ENCODE measurements around the gene RNF128. TPM values are rescaled to one million over a fixed set of nuclear protein-coding genes. Genes with fewer than 3 reads are reported as not detected.

The RNF128 gene, protein sequence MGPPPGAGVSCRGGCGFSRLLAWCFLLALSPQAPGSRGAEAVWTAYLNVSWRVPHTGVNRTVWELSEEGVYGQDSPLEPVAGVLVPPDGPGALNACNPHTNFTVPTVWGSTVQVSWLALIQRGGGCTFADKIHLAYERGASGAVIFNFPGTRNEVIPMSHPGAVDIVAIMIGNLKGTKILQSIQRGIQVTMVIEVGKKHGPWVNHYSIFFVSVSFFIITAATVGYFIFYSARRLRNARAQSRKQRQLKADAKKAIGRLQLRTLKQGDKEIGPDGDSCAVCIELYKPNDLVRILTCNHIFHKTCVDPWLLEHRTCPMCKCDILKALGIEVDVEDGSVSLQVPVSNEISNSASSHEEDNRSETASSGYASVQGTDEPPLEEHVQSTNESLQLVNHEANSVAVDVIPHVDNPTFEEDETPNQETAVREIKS
- total RNA-seq = under 1 TPM in 7 of 9 donors, not detected in 2; 0.14 to 0.42 (median 0.30) TPM
- under 1 TPM; 0.06 to 0.15 TPM for polyA plus RNA-seq
- long read RNA-seq, donor 1, partial matches to known transcripts = 0 of 1 reads
- long read RNA-seq, donor 1, other reads (novel, unspliced or antisense) = 0 of 1 reads
- long read RNA-seq, donor 2 = 0 reads
- long read RNA-seq, donor 3, partial matches to known transcripts = 0 of 1 reads
- long read RNA-seq, donor 3, other reads (novel, unspliced or antisense) = 0 of 1 reads

DNA sequence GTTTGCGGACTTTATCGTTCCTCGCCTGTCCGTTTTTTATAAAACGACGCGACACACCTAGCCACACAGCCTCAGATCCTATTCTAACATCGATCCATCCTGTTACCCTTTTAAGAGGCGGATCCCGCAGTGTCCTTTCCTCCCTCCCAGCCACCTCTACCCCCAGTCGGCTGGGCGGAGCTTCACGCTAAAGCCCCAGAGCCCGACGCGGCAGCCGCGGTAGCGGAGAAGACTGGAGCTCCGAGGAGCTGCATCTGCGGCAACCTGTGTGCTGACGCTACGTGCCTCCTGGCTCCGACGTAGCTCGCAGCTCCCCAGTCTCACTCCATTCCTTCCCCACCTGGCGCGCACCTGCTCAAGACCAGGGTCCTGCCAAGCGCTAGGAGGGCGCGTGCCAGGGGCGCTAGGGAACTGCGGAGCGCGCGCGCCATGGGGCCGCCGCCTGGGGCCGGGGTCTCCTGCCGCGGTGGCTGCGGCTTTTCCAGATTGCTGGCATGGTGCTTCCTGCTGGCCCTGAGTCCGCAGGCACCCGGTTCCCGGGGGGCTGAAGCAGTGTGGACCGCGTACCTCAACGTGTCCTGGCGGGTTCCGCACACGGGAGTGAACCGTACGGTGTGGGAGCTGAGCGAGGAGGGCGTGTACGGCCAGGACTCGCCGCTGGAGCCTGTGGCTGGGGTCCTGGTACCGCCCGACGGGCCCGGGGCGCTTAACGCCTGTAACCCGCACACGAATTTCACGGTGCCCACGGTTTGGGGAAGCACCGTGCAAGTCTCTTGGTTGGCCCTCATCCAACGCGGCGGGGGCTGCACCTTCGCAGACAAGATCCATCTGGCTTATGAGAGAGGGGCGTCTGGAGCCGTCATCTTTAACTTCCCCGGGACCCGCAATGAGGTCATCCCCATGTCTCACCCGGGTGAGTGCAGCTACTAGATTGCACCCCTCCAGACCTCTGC is at the start of gene RNF128:
TSS of gene RNF128 (plus strand) at position 217 of the 953 bp plus-strand sequence. CDS start at position 430, 213 bp downstream.
- TF ChIP-seq, protein P1, sequence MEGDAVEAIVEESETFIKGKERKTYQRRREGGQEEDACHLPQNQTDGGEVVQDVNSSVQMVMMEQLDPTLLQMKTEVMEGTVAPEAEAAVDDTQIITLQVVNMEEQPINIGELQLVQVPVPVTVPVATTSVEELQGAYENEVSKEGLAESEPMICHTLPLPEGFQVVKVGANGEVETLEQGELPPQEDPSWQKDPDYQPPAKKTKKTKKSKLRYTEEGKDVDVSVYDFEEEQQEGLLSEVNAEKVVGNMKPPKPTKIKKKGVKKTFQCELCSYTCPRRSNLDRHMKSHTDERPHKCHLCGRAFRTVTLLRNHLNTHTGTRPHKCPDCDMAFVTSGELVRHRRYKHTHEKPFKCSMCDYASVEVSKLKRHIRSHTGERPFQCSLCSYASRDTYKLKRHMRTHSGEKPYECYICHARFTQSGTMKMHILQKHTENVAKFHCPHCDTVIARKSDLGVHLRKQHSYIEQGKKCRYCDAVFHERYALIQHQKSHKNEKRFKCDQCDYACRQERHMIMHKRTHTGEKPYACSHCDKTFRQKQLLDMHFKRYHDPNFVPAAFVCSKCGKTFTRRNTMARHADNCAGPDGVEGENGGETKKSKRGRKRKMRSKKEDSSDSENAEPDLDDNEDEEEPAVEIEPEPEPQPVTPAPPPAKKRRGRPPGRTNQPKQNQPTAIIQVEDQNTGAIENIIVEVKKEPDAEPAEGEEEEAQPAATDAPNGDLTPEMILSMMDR (IDR thresholded peaks at IDR 0.05) = no peak
- no peak for TF ChIP-seq POLR2A (IDR thresholded peaks at IDR 0.05)
- H3K9me3 ChIP-seq = no peaks in the 10 kb centered on the region
- intact Hi-C loops (cut with DNase I) = no loop called here
- H3K36me3 ChIP-seq = no peaks in the 10 kb centered on the region
- WGBS, 4 donors = 1 to 36% (median 13%) methylated on average over 44 to 79 of the region's 79 CpGs
- peaks cover 0 to 69% (median 4%) of the 10 kb centered on the region in 9 donors for H3K27me3 ChIP-seq
- no peak within 1 kb of the TSS for H3K27ac ChIP-seq
- H3K4me3 ChIP-seq = peak within 1 kb of the TSS; percentile 8 to 55 (median 40)
- ATAC-seq (peak in 2 of 4 donors; percentile 64 to 69), DNase-seq (peak in 2 of 5 donors; percentile 4 to 22)
- peaks cover 0 to 7% (median 0%) of the 10 kb centered on the region in 12 donors for H3K4me1 ChIP-seq

- TF ChIP-seq, protein P1 (IDR thresholded peaks at IDR 0.05) = no peak
- TF ChIP-seq POLR2A (IDR thresholded peaks at IDR 0.05) = no peak
- 24 to 53% (median 42%) methylated on average over 2 of the region's 2 CpGs for WGBS, 4 donors
- peaks cover 0 to 19% (median 0%) of the 10 kb centered on the region in 9 donors for H3K27me3 ChIP-seq
- intact Hi-C loops (cut with DNase I) = no loop called here
- ATAC-seq (no peak), DNase-seq (no peak)
- no peaks in the 10 kb centered on the region for H3K4me1 ChIP-seq
- H3K27ac ChIP-seq = no peak overlapping the region
- H3K36me3 ChIP-seq = no peaks in the 10 kb centered on the region
- no peaks in the 10 kb centered on the region for H3K9me3 ChIP-seq
- H3K4me3 ChIP-seq = no peak overlapping the region
These were observed 45.8 kb upstream of the RNF128 start for GRCh38 chrX:106680716-106681115.

DNA sequence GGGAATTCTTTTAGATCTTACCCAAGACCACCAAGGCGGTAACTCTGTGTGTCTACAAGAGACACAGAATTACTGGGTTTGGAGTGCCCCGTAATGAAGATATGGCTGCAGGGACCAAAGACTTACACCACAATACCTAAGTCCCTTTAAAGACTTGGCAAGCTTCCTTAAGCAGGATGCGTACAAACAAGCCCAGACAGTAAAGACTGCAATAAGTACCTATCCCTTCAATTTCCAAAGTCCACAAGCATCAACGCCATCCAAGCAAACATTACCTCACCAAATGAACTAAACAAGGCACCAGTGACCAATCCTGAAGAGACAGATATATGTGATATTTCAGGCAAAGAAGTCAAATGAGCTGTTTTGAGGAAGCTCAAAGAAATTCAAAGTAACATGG is 42.3 kb upstream of the RNF128 start:
- H3K27ac ChIP-seq = no peak overlapping the region
- TF ChIP-seq, protein P1 (IDR thresholded peaks at IDR 0.05) = no peak
- TF ChIP-seq POLR2A (IDR thresholded peaks at IDR 0.05) = no peak

More for the DNA sequence above, 42.3 kb upstream of the RNF128 start:
- intact Hi-C loops (cut with DNase I) = no loop called here
- Histone ChIP-seq H3K9me3 (peaks cover 0 to 5% (median 0%) of the 10 kb centered on the region in 12 donors), H3K36me3 (no peaks in the 10 kb centered on the region), H3K27me3 (peaks cover 0 to 19% (median 0%) of the 10 kb centered on the region in 9 donors), H3K4me3 (no peak overlapping the region), H3K4me1 (no peaks in the 10 kb centered on the region)
- WGBS, 4 donors = 79 to 91% (median 84%) methylated on average over 4 of the region's 4 CpGs
- ATAC-seq (no peak), DNase-seq (no peak)

Data from heart left ventricle (tissue), 16 donors.